Activated naive CD4-positive, alpha-beta T cell treated with Interleukin-2 at 50 U/mL for 16 hours (primary cell): ENCODE data around the gene ZNF438.

Experiments
- DNase-seq: peaks from one replicate; pipeline ENCODE4 v3.0.0-alpha.2; 2020

The ZNF438 gene

GRCh38 chr10:31011017-31011664 is 20.5 kb downstream of the ZNF438 start:
- DNase-seq = no peak

GRCh38 chr10:31010062-31010461 is 21.6 kb downstream of the ZNF438 start:
- no peak for DNase-seq

GRCh38 chr10:31005895-31006294 is 25.8 kb downstream of the ZNF438 start:
- no peak for DNase-seq

- DNase-seq = peak; percentile 7
Observed at GRCh38 chr10:31004611-31005193, 27.0 kb downstream of the ZNF438 start.

GRCh38 chr10:31001740-31002139 is 29.9 kb downstream of the ZNF438 start:
- no peak for DNase-seq

- no peak for DNase-seq
Observed at GRCh38 chr10:31000867-31001266, 30.8 kb downstream of the ZNF438 start.

- DNase-seq = no peak
Observed at GRCh38 chr10:31000071-31000782, 31.4 kb downstream of the ZNF438 start.

- DNase-seq = no peak
Observed at GRCh38 chr10:30999070-30999712, 32.5 kb downstream of the ZNF438 start.

GRCh38 chr10:30997536-30998235 is 34.0 kb downstream of the ZNF438 start:
- DNase-seq = no peak

- no peak for DNase-seq
Observed at GRCh38 chr10:30996481-30997005, 35.1 kb downstream of the ZNF438 start.

GRCh38 chr10:30995081-30995770 is 36.4 kb downstream of the ZNF438 start:
- no peak for DNase-seq

- no peak for DNase-seq
Observed at GRCh38 chr10:30993155-30993554, 38.5 kb downstream of the ZNF438 start.

GRCh38 chr10:30992681-30993080 is 39.0 kb downstream of the ZNF438 start:
- no peak for DNase-seq

GRCh38 chr10:30991647-30992011 is 40.0 kb downstream of the ZNF438 start:
- no peak for DNase-seq

GRCh38 chr10:30990971-30991646 is 40.6 kb downstream of the ZNF438 start:
- DNase-seq = no peak

GRCh38 chr10:30990351-30990750 is 41.3 kb downstream of the ZNF438 start:
- no peak for DNase-seq

GRCh38 chr10:30988831-30989435 is 42.7 kb downstream of the ZNF438 start:
- no peak for DNase-seq

GRCh38 chr10:30987463-30987862 is 44.2 kb downstream of the ZNF438 start:
- no peak for DNase-seq

GRCh38 chr10:30986053-30986555 is 45.6 kb downstream of the ZNF438 start:
- DNase-seq = no peak

GRCh38 chr10:30985512-30985911 is 46.2 kb downstream of the ZNF438 start:
- DNase-seq = no peak
